Thyroid gland (tissue), 4 donors: ENCODE data around the gene BMP6.

Source experiments
- POLR2A ChIP-seq, 2 donors: fragments of 450-650 bp; IDR thresholded peaks; one replicate each; pipeline ENCODE4 v1.6.1; 2017; ENCODE audit warnings: antibody characterized with exemption in 2 of 2, mild to moderate bottlenecking in 2 of 2, moderate library complexity in 1 of 2
- TF ChIP-seq, protein P1 (sequence below), 6 experiments: fragments of 200-600 bp in 3 of 6; fragments of 450-650 bp in 3 of 6; sonication (generic) in 3 of 6; IDR thresholded peaks; one replicate each; pipeline ENCODE4 v1.5.1; 2016 to 2019; ENCODE audit warnings: antibody characterized with exemption in 6 of 6, mild to moderate bottlenecking in 2 of 6, inconsistent platforms in 1 of 6, moderate library complexity in 1 of 6

- TF ChIP-seq, protein P1, sequence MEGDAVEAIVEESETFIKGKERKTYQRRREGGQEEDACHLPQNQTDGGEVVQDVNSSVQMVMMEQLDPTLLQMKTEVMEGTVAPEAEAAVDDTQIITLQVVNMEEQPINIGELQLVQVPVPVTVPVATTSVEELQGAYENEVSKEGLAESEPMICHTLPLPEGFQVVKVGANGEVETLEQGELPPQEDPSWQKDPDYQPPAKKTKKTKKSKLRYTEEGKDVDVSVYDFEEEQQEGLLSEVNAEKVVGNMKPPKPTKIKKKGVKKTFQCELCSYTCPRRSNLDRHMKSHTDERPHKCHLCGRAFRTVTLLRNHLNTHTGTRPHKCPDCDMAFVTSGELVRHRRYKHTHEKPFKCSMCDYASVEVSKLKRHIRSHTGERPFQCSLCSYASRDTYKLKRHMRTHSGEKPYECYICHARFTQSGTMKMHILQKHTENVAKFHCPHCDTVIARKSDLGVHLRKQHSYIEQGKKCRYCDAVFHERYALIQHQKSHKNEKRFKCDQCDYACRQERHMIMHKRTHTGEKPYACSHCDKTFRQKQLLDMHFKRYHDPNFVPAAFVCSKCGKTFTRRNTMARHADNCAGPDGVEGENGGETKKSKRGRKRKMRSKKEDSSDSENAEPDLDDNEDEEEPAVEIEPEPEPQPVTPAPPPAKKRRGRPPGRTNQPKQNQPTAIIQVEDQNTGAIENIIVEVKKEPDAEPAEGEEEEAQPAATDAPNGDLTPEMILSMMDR (IDR thresholded peaks at IDR 0.05) = no peak
- no peak for TF ChIP-seq POLR2A (IDR thresholded peaks at IDR 0.05)
Measured at GRCh38 chr6:7747016-7747415, 21.1 kb downstream of the BMP6 start.
